Psoas muscle (tissue), 8 donors: ENCODE measurements around the gene U2SURP. TPM values are rescaled to one million over a fixed set of nuclear protein-coding genes. Genes with fewer than 3 reads are reported as not detected.
"Not testable (repeated sequence)": the region's sequence is repeated elsewhere in the genome, so short reads cannot be mapped to it uniquely, and the experiment has no call there.

Experiments used
- ATAC-seq, 4 donors: fragments of 200-7000 bp; cut with Tn5 transposase; one replicate each; pipeline ENCODE4 v1.9.1; 2020; ENCODE audit warnings: moderate library complexity in 3 of 4, mild to moderate bottlenecking in 2 of 4
- DNase-seq, 2 donors: peaks; one replicate each; pipeline ENCODE4 v3.0.0-alpha.2; 2020
- H3K27ac ChIP-seq: fragments of 200-600 bp; one replicate; pipeline ENCODE4 v1.8.0; 2022
- H3K27me3 ChIP-seq, 3 donors: fragments of 200-600 bp in 1 of 3; one replicate each; pipeline versions ENCODE4 v1.6.1 to v1.8.0; 2013 to 2022; ENCODE audit warnings: low read length in 2 of 3, mild to moderate bottlenecking in 2 of 3, moderate library complexity in 1 of 3; ENCODE audit not compliant: insufficient read depth in 3 of 3
- H3K36me3 ChIP-seq, 2 donors: fragments of 200-600 bp in 1 of 2; one replicate each; pipeline versions ENCODE4 v1.6.1 to v1.8.0; 2013 to 2022; ENCODE audit warnings: low read depth in 1 of 2, mild to moderate bottlenecking in 1 of 2, moderate library complexity in 1 of 2; ENCODE audit not compliant: insufficient read depth in 1 of 2
- H3K4me1 ChIP-seq: fragments of 200-600 bp; one replicate; pipeline ENCODE4 v1.8.0; 2022
- H3K4me3 ChIP-seq: fragments of 200-600 bp; one replicate; pipeline ENCODE4 v1.8.0; 2022; ENCODE audit warnings: mild to moderate bottlenecking
- H3K9me3 ChIP-seq: fragments of 200-600 bp; one replicate; pipeline ENCODE4 v1.8.0; 2022
- CTCF ChIP-seq: fragments of 200-600 bp; IDR thresholded peaks from one replicate; pipeline ENCODE4 v1.8.0; 2022; ENCODE audit warnings: antibody characterized with exemption
- WGBS, 3 donors: extraction: QIAGEN DNeasy Blood & Tissue Kit; methylation state at CpG; one replicate each; pipeline versions ENCODE4 v1.1.6 to v1.1.7; 2013; 5-methylcytosine and 5-hydroxymethylcytosine counted together
- intact Hi-C, 2 donors: fragments of 100-400 bp; cut with DNase I; formaldehyde crosslinking; loops; one replicate each; pipeline versions ENCODE4 v1.11.0 to v1.14.2; 2022
- polyA plus RNA-seq, 3 donors: library from polyadenylated mRNA; stranded (reverse); fragments of 200-250 nt; gene quantifications; one replicate each; pipeline ENCODE4 v1.2.3, GENCODE V29; 2013
- total RNA-seq, 4 donors: library from RNA; stranded (reverse); fragmentation: NEBNext Ultra II Directional in 2 of 4; extraction: Animal tissue kit (Norgen Biotek cat#: 25700) in 2 of 4; gene quantifications; one replicate each; pipeline versions ENCODE4 v1.2.1 to v1.2.4, GENCODE V29; 2021 to 2023
- donor health status: healthy with polysubstance abuse.
- donor health status: DM: no; HTN: no; CAD: no; lungs with moderate emphysema.
- donor health status: Bipolar disorder and iron deficiency.
- donor health status: healthy.
- donor health status: DM: yes; HTN: yes; CAD: no.
- donor health status: DM: no; HTN: no; CAD: no.
- donor health status: DM: no; HTN: no; CAD: no.
- donor health status: DM: yes; HTN: yes; CAD: no.

Gene U2SURP
- total and polyA plus RNA-seq, 7 donors = 20.5 to 69.3 (median 39.8) TPM

GRCh38 chr3:143036557-143036956, 35.2 kb downstream of the U2SURP start:
- no peaks in the 10 kb centered on the region for H3K27me3 ChIP-seq
- H3K4me1 ChIP-seq = peaks cover 4% of the 10 kb centered on the region
- 79 to 91% (median 87%) methylated on average over 2 of the region's 2 CpGs for WGBS, 3 donors
- no peak overlapping the region for H3K4me3 ChIP-seq
- intact Hi-C loops = no loop called here
- H3K9me3 ChIP-seq = no peaks in the 10 kb centered on the region
- TF ChIP-seq CTCF = no peak
- peaks cover 7 to 85% of the 10 kb centered on the region in 2 donors for H3K36me3 ChIP-seq
- no peak overlapping the region for H3K27ac ChIP-seq
- ATAC-seq = no peak
- no peak for DNase-seq

- no peaks in the 10 kb centered on the region for H3K27me3 ChIP-seq
- WGBS, 3 donors = 90 to 94% (median 90%) methylated on average over 2 of the region's 2 CpGs
These were observed 36.5 kb downstream of the U2SURP start for GRCh38 chr3:143037867-143038266.

GRCh38 chr3:143040261-143040879, 39.0 kb downstream of the U2SURP start:
- Histone ChIP-seq H3K4me3 (no peak overlapping the region), H3K27me3 (no peaks in the 10 kb centered on the region), H3K4me1 (no peaks in the 10 kb centered on the region), H3K36me3 (peaks cover 9 to 93% of the 10 kb centered on the region in 2 donors), H3K9me3 (no peaks in the 10 kb centered on the region), H3K27ac (no peak overlapping the region)
- 79 to 89% (median 81%) methylated on average over 3 of the region's 3 CpGs for WGBS, 3 donors
- intact Hi-C loops = no loop called here
- peak; percentile 34 for TF ChIP-seq CTCF
- DNase-seq = no peak
- no peak for ATAC-seq

More at GRCh38 chr3:143037867-143038266, 36.5 kb downstream of the U2SURP start:
- Histone ChIP-seq H3K4me3 (no peak overlapping the region), H3K27ac (no peak overlapping the region), H3K36me3 (peaks cover 7 to 93% of the 10 kb centered on the region in 2 donors), H3K4me1 (no peaks in the 10 kb centered on the region), H3K9me3 (no peaks in the 10 kb centered on the region)
- intact Hi-C loops = no loop called here
- ATAC-seq (no peak), DNase-seq (no peak)
- peak; percentile 5 for TF ChIP-seq CTCF

- no peak for ATAC-seq
- no peak overlapping the region for H3K27ac ChIP-seq
- DNase-seq = no peak
- H3K4me3 ChIP-seq = no peak overlapping the region
- 93 to 98% (median 95%) methylated on average over 1 of the region's 1 CpG for WGBS, 3 donors
- H3K4me1 ChIP-seq = no peaks in the 10 kb centered on the region
- intact Hi-C loops = no loop called here
- H3K36me3 ChIP-seq = peaks cover 3 to 84% of the 10 kb centered on the region in 2 donors
- TF ChIP-seq CTCF = no peak
- H3K9me3 ChIP-seq = no peaks in the 10 kb centered on the region
- no peaks in the 10 kb centered on the region for H3K27me3 ChIP-seq
These were observed 40.5 kb downstream of the U2SURP start for GRCh38 chr3:143041903-143042302.

GRCh38 chr3:143045639-143046038, 44.3 kb downstream of the U2SURP start:
- no peak for DNase-seq
- Histone ChIP-seq H3K9me3 (no peaks in the 10 kb centered on the region), H3K36me3 (peaks cover 6 to 65% of the 10 kb centered on the region in 2 donors), H3K4me3 (no peak overlapping the region), H3K4me1 (no peaks in the 10 kb centered on the region), H3K27me3 (no peaks in the 10 kb centered on the region), H3K27ac (no peak overlapping the region)
- no peak for TF ChIP-seq CTCF
- no peak for ATAC-seq
- intact Hi-C loops = no loop called here
- 27 to 50% (median 36%) methylated on average over 2 of the region's 2 CpGs for WGBS, 3 donors

- DNase-seq, ATAC-seq, H3K27ac ChIP-seq, H3K27me3 ChIP-seq, intact Hi-C loops, H3K4me1 ChIP-seq, H3K4me3 ChIP-seq, H3K9me3 ChIP-seq: not testable (repeated sequence)
- WGBS, 3 donors = 94 to 99% (median 98%) methylated on average over 3 to 5 of the region's 5 CpGs
- peaks cover 6 to 69% of the 10 kb centered on the region in 2 donors for H3K36me3 ChIP-seq
These were observed 44.7 kb downstream of the U2SURP start for GRCh38 chr3:143046075-143046474.
